Loucy (cell line): Measurements from ENCODE around the gene RHEB.

Source experiments
- H2AFZ ChIP-seq: fragments of 200-600 bp; sonication (generic); 2 replicates; pipeline ENCODE4 v1.6.0; 2016; ENCODE audit warnings: antibody characterized with exemption, mild to moderate bottlenecking, low read length, moderate library complexity
- H3F3A ChIP-seq: fragments of 200-600 bp; 2 replicates; pipeline ENCODE4 v1.6.0; 2016; ENCODE audit warnings: antibody characterized with exemption, low read depth, mild to moderate bottlenecking
- H3K27me3 ChIP-seq: fragments of 200-600 bp; sonication (generic); 2 replicates; pipeline ENCODE4 v1.6.1; 2014; ENCODE audit warnings: low read length, mild to moderate bottlenecking; ENCODE audit not compliant: insufficient read depth, poor library complexity, severe bottlenecking
- H3K36me3 ChIP-seq: fragments of 200-600 bp; sonication (generic); 2 replicates; pipeline ENCODE4 v1.6.1; 2016; ENCODE audit warnings: low read length; ENCODE audit not compliant: insufficient read depth
- H3K4me1 ChIP-seq: fragments of 200-600 bp; sonication (generic); 2 replicates; pipeline ENCODE4 v1.5.1; 2014; ENCODE audit warnings: low read length, mild to moderate bottlenecking; ENCODE audit not compliant: insufficient read depth, poor library complexity, severe bottlenecking
- H3K4me2 ChIP-seq: fragments of 200-600 bp; sonication (generic); 2 replicates; pipeline ENCODE4 v1.6.0; 2014; ENCODE audit warnings: antibody characterized with exemption, low read length, low read depth, mild to moderate bottlenecking; ENCODE audit not compliant: poor library complexity, severe bottlenecking
- H3K4me3 ChIP-seq: fragments of 200-600 bp; sonication (generic); 2 replicates; pipeline ENCODE4 v1.5.1; 2014; ENCODE audit warnings: low read length, mild to moderate bottlenecking, mixed read lengths; ENCODE audit not compliant: poor library complexity, severe bottlenecking
- H3K79me2 ChIP-seq: fragments of 200-600 bp; sonication (generic); 2 replicates; pipeline ENCODE4 v1.6.1; 2014; ENCODE audit warnings: low read length; ENCODE audit not compliant: insufficient read depth
- H3K9ac ChIP-seq: fragments of 200-600 bp; sonication (generic); 2 replicates; pipeline ENCODE4 v1.6.0; 2014; ENCODE audit warnings: mild to moderate bottlenecking, low read depth, low read length, moderate library complexity; ENCODE audit not compliant: poor library complexity, severe bottlenecking
- H3K9me2 ChIP-seq: fragments of 200-600 bp; sonication (generic); replicated peaks from 2 replicates; pipeline ENCODE4 v1.6.1; 2016; ENCODE audit warnings: low read depth, low read length, mixed read lengths
- H3K9me3 ChIP-seq: fragments of 200-600 bp; sonication (generic); 2 replicates; pipeline ENCODE4 v1.6.1; 2014; ENCODE audit warnings: mild to moderate bottlenecking, antibody characterized with exemption, low read length, low read depth; ENCODE audit not compliant: insufficient read depth
- H4K20me1 ChIP-seq: fragments of 200-600 bp; sonication (generic); 2 replicates; pipeline ENCODE4 v1.6.0; 2014; ENCODE audit warnings: antibody characterized with exemption, low read length, mild to moderate bottlenecking; ENCODE audit not compliant: insufficient read depth, poor library complexity, severe bottlenecking
- EZH2phosphoT487 ChIP-seq: fragments of 200-600 bp; IDR thresholded peaks from 2 replicates; pipeline ENCODE4 v1.6.1; 2018; ENCODE audit warnings: antibody characterized with exemption, mild to moderate bottlenecking, moderate library complexity, borderline replicate concordance
- TF ChIP-seq, protein P1 (sequence below): fragments of 200-600 bp; sonication (generic); conservative IDR thresholded peaks from 2 replicates; pipeline ENCODE4 v1.5.1; 2014; ENCODE audit warnings: mild to moderate bottlenecking, antibody characterized with exemption, low read length

The RHEB gene

DNA sequence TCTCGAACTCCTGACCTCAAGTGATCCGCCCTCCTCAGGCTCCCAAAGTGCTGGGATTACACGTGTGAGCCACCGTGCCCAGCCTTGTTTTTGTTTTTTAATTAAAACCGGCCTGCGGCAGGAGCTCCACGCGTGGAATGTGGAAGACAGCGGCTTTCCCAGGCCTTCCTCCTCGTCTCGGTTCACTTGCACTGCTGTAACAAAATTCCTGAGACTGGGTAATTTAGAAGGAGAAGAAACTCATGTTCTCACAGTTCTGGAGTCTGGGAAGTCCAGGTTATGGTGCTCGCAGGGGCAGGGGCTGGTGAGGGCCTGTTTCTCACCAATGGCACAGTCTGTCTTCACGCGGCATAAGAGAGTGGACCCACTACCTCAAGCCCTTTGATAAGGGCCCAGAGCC is 65.4 kb downstream of the RHEB start:
- Histone ChIP-seq H3K4me2 (no peak overlapping the region), H3K79me2 (no peaks in the 10 kb centered on the region), H2AFZ (no peak overlapping the region), H3K36me3 (no peaks in the 10 kb centered on the region), H3F3A (no peaks in the 10 kb centered on the region), H3K4me3 (no peak overlapping the region), H3K27me3 (no peaks in the 10 kb centered on the region), H3K9ac (no peak overlapping the region), H3K4me1 (no peaks in the 10 kb centered on the region), H3K9me2 (no peaks in the 10 kb centered on the region), H4K20me1 (no peaks in the 10 kb centered on the region), H3K9me3 (no peaks in the 10 kb centered on the region)
- TF ChIP-seq, protein P1, sequence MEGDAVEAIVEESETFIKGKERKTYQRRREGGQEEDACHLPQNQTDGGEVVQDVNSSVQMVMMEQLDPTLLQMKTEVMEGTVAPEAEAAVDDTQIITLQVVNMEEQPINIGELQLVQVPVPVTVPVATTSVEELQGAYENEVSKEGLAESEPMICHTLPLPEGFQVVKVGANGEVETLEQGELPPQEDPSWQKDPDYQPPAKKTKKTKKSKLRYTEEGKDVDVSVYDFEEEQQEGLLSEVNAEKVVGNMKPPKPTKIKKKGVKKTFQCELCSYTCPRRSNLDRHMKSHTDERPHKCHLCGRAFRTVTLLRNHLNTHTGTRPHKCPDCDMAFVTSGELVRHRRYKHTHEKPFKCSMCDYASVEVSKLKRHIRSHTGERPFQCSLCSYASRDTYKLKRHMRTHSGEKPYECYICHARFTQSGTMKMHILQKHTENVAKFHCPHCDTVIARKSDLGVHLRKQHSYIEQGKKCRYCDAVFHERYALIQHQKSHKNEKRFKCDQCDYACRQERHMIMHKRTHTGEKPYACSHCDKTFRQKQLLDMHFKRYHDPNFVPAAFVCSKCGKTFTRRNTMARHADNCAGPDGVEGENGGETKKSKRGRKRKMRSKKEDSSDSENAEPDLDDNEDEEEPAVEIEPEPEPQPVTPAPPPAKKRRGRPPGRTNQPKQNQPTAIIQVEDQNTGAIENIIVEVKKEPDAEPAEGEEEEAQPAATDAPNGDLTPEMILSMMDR, result no peak

DNA sequence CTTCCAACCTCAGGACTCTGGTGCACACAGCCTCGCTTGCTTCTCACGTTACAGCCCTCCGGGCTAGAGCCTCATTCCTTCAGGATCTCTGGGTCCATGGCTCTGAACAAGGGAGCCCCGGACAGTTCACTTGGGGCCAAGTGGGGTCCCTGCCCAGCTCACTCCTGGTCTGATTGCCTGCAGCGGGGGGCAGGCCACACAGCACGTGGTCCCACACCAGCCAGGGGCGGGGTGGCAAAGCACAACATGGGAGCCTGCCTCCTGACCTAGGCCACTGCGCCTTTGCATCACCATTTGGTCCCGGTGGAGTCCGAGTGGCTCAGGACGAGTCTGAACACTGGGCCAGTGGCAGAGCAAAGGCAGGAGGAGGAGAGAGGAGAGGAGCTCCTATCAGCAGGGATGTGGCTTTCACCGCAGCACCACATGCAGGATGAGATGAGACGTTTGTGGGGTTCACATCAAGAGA is 66.3 kb downstream of the RHEB start:
- H3K4me1 ChIP-seq, result peaks cover 2% of the 10 kb centered on the region
- H3K4me2 ChIP-seq, result no peak overlapping the region
- no peak overlapping the region for H3K9ac ChIP-seq
- no peaks in the 10 kb centered on the region for H3K36me3 ChIP-seq
- H3K9me3 ChIP-seq, result no peaks in the 10 kb centered on the region
- no peaks in the 10 kb centered on the region for H3K79me2 ChIP-seq
- H3K4me3 ChIP-seq, result no peak overlapping the region
- H3K27me3 ChIP-seq, result no peaks in the 10 kb centered on the region
- no peak for TF ChIP-seq EZH2phosphoT487
- TF ChIP-seq, protein P1, result no peak
- no peaks in the 10 kb centered on the region for H3F3A ChIP-seq
- no peaks in the 10 kb centered on the region for H4K20me1 ChIP-seq
- H2AFZ ChIP-seq, result no peak overlapping the region
- no peaks in the 10 kb centered on the region for H3K9me2 ChIP-seq

DNA sequence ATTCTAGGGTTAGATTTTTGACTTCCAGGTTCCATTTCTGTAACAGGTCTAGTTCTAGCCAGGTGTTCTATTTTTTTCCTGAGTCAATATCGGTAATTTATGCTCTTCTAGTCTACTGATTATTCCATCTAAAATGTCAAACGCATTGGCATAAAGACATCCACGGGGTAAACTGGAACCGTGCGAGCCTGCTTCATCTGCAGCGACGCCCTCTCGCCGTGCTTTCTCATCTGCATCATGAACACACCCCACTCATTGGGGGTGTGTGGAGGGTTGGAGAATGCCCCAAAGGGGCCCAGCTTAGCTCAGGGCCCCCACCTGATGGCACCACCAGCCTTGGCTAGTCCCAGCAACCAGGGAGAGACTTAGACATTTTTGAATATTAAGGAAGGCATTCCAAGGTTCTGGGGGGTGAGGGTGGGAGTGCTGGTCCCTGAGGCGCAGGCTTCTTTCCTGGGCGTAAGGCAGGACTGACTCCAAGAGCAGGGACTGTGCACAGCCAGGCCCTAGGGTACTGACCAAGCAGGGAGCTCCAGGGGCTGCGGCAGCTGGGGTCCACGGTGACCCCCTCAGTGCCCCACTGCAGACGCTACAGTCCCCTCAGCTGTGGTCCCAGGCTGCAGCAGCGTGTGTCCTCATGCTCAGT is 66.9 kb downstream of the RHEB start:
- H2AFZ ChIP-seq, result no peak overlapping the region
- H3K9me3 ChIP-seq, result no peaks in the 10 kb centered on the region
- H3F3A ChIP-seq, result no peaks in the 10 kb centered on the region
- no peak overlapping the region for H3K9ac ChIP-seq
- no peaks in the 10 kb centered on the region for H3K27me3 ChIP-seq
- no peaks in the 10 kb centered on the region for H3K79me2 ChIP-seq
- H3K4me2 ChIP-seq, result no peak overlapping the region
- no peaks in the 10 kb centered on the region for H3K9me2 ChIP-seq
- TF ChIP-seq, protein P1, result no peak
- TF ChIP-seq EZH2phosphoT487, result no peak
- H3K4me1 ChIP-seq, result peaks cover 3% of the 10 kb centered on the region
- no peak overlapping the region for H3K4me3 ChIP-seq
- H4K20me1 ChIP-seq, result no peaks in the 10 kb centered on the region
- no peaks in the 10 kb centered on the region for H3K36me3 ChIP-seq
